Ectodermal cell (in vitro differentiated cells): ENCODE results near the gene PKP4.

Experiments
- H3K27ac ChIP-seq: 2 replicates; pipeline ENCODE4 v1.7.0; 2013; ENCODE audit warnings: mild to moderate bottlenecking, low read depth, low read length; ENCODE audit not compliant: insufficient read depth, poor library complexity, severe bottlenecking
- H3K27me3 ChIP-seq: 2 replicates; pipeline ENCODE4 v1.7.0; 2013; ENCODE audit warnings: mild to moderate bottlenecking, low read length; ENCODE audit not compliant: insufficient read depth, control insufficient read depth, poor library complexity, severe bottlenecking
- H3K36me3 ChIP-seq: one replicate; pipeline ENCODE4 v1.7.0; 2013; ENCODE audit warnings: low read length; ENCODE audit not compliant: control insufficient read depth, insufficient read depth
- H3K4me1 ChIP-seq: one replicate; pipeline ENCODE4 v1.7.0; 2013; ENCODE audit warnings: low read length; ENCODE audit not compliant: control insufficient read depth, insufficient read depth
- H3K4me3 ChIP-seq: 2 replicates; pipeline ENCODE4 v1.7.0; 2013; ENCODE audit warnings: low read depth, low read length, control low read depth; ENCODE audit not compliant: insufficient read depth
- H3K9me3 ChIP-seq: 2 replicates; pipeline ENCODE4 v1.7.0; 2013; ENCODE audit warnings: mild to moderate bottlenecking, low read length, moderate library complexity; ENCODE audit not compliant: control insufficient read depth
- WGBS, 2 experiments: methylation state at CpG; one replicate each; pipeline ENCODE4 v1.1.7; 2013; ENCODE audit warnings: missing lambda C conversion rate in 2 of 2; 5-methylcytosine and 5-hydroxymethylcytosine counted together

The PKP4 gene

GRCh38 chr2:158484892-158485556 is 28.3 kb downstream of the PKP4 start:
- 91 to 93% methylated on average over 8 of the region's 8 CpGs for WGBS, 2 experiments
- Histone ChIP-seq H3K27ac (no peak overlapping the region), H3K4me3 (no peak overlapping the region), H3K4me1 (peaks cover 20% of the 10 kb centered on the region), H3K9me3 (no peaks in the 10 kb centered on the region), H3K36me3 (no peaks in the 10 kb centered on the region), H3K27me3 (no peaks in the 10 kb centered on the region)

GRCh38 chr2:158486150-158486969 is 29.6 kb downstream of the PKP4 start:
- 80 to 95% methylated on average over 3 of the region's 3 CpGs for WGBS, 2 experiments

GRCh38 chr2:158486970-158487325 is 30.2 kb downstream of the PKP4 start:
- no peak overlapping the region for H3K27ac ChIP-seq
- peaks cover 29% of the 10 kb centered on the region for H3K4me1 ChIP-seq
- no peaks in the 10 kb centered on the region for H3K36me3 ChIP-seq
- no peaks in the 10 kb centered on the region for H3K27me3 ChIP-seq
- no peaks in the 10 kb centered on the region for H3K9me3 ChIP-seq
- 75 to 83% methylated on average over 5 of the region's 5 CpGs for WGBS, 2 experiments
- H3K4me3 ChIP-seq = no peak overlapping the region

More at GRCh38 chr2:158486150-158486969, 29.6 kb downstream of the PKP4 start:
- Histone ChIP-seq H3K4me1 (peaks cover 29% of the 10 kb centered on the region), H3K4me3 (no peak overlapping the region), H3K27ac (no peak overlapping the region), H3K27me3 (no peaks in the 10 kb centered on the region), H3K36me3 (no peaks in the 10 kb centered on the region), H3K9me3 (no peaks in the 10 kb centered on the region)

DNA sequence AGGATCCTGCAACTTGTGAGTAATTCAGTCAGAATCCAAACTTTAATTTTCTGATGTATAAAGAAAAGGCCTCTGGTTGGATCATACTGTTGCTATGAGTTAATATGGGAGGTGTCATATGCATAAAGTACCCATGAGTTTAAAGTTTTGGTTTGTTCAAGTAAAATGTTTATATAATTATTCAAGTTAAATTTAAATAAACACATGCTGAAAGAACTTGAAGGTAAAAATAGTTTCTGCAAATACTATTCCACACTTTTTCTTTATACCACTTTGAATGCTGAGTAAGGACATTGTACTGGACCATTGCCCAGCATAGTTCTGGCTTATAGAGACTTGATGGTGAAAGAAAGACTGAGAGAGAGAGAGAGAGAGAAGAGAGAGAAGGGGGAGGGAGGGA is 30.7 kb downstream of the PKP4 start:
- Histone ChIP-seq H3K9me3 (no peaks in the 10 kb centered on the region), H3K36me3 (no peaks in the 10 kb centered on the region), H3K27ac (no peak overlapping the region), H3K4me3 (no peak overlapping the region), H3K27me3 (no peaks in the 10 kb centered on the region), H3K4me1 (peaks cover 32% of the 10 kb centered on the region)

GRCh38 chr2:158488442-158489216 is 31.9 kb downstream of the PKP4 start:
- Histone ChIP-seq H3K27me3 (no peaks in the 10 kb centered on the region), H3K36me3 (no peaks in the 10 kb centered on the region), H3K9me3 (no peaks in the 10 kb centered on the region), H3K4me3 (no peak overlapping the region), H3K27ac (no peak overlapping the region), H3K4me1 (peaks cover 38% of the 10 kb centered on the region)
- WGBS, 2 experiments = 80 to 86% methylated on average over 1 of the region's 2 CpGs

GRCh38 chr2:158489366-158490112 is 32.8 kb downstream of the PKP4 start:
- Histone ChIP-seq H3K27me3 (no peaks in the 10 kb centered on the region), H3K36me3 (no peaks in the 10 kb centered on the region), H3K27ac (no peak overlapping the region), H3K4me1 (peaks cover 41% of the 10 kb centered on the region), H3K4me3 (no peak overlapping the region), H3K9me3 (no peaks in the 10 kb centered on the region)
- WGBS, 2 experiments = 19 to 29% methylated on average over 5 to 6 of the region's 6 CpGs

DNA sequence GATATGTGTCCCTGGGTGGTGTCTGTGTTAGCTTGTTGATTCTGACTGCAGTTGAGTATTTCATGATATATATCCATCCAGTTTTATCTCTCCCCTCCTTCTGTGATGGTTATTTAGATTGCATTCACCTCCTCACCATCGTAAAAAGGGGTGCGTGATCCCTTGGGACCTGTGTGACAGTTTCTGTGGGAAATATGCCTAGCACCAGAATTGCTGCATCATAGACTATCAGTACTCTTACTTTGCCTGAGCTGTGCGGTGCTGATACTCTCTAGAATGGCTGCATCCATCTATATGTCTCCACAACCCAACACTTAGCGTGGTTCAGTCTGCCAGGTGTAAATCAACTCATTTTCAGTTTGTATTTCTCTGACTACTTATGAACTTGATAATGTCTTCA is 34.3 kb downstream of the PKP4 start:
- H3K27ac ChIP-seq = no peak overlapping the region
- no peaks in the 10 kb centered on the region for H3K36me3 ChIP-seq
- no peaks in the 10 kb centered on the region for H3K9me3 ChIP-seq
- WGBS, 2 experiments = 91 to 94% methylated on average over 4 of the region's 4 CpGs
- no peak overlapping the region for H3K4me3 ChIP-seq
- no peaks in the 10 kb centered on the region for H3K27me3 ChIP-seq
- H3K4me1 ChIP-seq = peaks cover 41% of the 10 kb centered on the region

DNA sequence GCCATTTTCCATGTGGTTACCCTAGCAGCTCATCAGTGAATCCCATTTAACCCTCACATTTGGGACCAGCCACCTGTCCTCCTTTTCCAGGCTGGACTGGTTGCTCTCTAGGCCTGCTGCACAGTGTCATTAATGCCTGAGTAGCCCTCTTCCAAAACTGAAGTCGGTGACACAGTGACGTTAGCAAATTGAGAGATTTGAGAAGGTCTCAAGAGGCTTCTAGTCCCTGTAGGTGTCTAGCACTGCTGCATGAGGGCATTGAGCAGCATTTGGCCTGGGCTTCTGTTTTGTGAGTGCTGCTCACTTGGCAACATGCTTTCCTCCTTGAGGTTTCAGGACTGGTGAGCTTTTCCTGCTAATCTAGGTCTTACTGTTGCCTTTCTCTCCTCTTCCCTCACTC is 36.7 kb downstream of the PKP4 start:
- Histone ChIP-seq H3K36me3 (no peaks in the 10 kb centered on the region), H3K27me3 (no peaks in the 10 kb centered on the region), H3K4me3 (no peak overlapping the region), H3K4me1 (peaks cover 31% of the 10 kb centered on the region), H3K27ac (no peak overlapping the region), H3K9me3 (no peaks in the 10 kb centered on the region)
- 83 to 89% methylated on average over 2 of the region's 2 CpGs for WGBS, 2 experiments

DNA sequence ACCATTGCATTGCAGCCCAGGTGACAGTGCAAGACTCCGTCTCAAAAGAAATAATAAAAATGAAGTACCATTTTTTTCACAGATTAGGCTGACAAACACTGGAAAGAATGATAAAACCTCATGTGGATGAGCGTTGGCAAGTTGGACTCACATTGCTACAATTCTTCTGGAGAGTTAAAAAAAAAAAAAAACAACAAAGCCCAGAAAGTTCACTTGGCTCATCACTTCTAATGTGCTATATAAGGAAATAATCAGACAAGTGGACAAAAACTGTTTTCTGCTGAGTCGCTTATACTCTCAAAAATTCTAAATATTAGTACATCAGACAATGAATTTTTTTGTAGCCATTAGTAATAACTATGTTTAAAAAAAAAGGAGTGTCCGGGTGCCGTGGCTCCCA is 38.4 kb downstream of the PKP4 start:
- Histone ChIP-seq H3K27me3 (no peaks in the 10 kb centered on the region), H3K9me3 (no peaks in the 10 kb centered on the region), H3K4me3 (no peak overlapping the region), H3K27ac (no peak overlapping the region), H3K4me1 (peaks cover 20% of the 10 kb centered on the region), H3K36me3 (no peaks in the 10 kb centered on the region)
- WGBS, 2 experiments = 94 to 98% methylated on average over 5 of the region's 5 CpGs
